ENCODE measurements around the gene ISLR.

ISLR gene, protein sequence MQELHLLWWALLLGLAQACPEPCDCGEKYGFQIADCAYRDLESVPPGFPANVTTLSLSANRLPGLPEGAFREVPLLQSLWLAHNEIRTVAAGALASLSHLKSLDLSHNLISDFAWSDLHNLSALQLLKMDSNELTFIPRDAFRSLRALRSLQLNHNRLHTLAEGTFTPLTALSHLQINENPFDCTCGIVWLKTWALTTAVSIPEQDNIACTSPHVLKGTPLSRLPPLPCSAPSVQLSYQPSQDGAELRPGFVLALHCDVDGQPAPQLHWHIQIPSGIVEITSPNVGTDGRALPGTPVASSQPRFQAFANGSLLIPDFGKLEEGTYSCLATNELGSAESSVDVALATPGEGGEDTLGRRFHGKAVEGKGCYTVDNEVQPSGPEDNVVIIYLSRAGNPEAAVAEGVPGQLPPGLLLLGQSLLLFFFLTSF

DNA sequence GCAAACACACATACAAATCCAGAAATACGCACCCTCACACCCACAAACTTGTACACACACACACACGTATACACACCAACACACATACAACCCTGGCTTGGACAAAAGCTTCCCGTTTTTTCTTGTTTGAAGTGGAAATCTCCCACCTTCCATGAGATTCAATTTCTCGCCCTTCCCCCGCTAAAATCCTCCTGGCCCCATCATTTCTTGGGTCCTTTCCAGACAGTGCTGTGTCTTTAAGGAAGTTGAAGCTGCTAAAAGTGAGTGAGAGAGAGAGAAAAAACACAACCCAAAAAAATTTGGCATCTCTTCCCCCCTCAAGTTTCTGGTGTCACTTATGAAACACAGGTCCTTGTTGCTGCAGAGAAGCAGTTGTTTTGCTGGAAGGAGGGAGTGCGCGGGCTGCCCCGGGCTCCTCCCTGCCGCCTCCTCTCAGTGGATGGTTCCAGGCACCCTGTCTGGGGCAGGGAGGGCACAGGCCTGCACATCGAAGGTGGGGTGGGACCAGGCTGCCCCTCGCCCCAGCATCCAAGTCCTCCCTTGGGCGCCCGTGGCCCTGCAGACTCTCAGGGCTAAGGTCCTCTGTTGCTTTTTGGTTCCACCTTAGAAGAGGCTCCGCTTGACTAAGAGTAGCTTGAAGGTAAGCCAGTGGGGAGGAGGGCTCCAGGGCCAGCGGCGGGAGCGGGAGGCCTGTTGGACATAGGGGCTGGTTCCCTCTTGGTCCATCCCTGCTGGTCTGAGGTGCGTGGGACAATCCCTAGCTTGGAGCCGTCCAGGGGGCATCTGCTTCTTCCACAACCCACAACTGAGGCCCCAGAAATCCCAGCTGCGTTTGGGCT is at the start of gene ISLR:
ISLR (plus strand) TSS at position 331 of the 839 bp plus-strand sequence. CDS start 1,149 bp downstream, outside the sequence.
- DNase-seq (ENCODE audit: low spot score): no peak

DNA sequence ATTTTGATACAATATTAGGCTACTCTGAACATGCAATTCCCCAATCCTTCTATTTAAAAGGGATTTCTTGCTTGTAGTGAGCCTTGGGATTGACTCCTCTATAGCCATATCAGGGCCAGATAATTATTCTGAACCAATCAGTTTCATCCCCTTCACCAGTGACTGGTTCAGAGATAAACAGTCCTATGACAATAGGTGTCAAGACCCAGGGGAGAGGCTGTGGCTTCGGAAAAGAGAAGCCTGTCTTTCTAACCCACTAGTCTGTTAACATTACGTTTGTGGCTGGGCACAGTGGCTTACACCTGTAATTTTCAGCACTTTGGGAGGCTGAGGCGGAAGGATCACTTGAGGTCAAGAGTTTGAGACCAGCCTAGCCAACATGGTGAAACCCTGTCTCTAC is 49.3 kb upstream of the ISLR start:
- DNase-seq (ENCODE audit: low spot score): no peak

DNA sequence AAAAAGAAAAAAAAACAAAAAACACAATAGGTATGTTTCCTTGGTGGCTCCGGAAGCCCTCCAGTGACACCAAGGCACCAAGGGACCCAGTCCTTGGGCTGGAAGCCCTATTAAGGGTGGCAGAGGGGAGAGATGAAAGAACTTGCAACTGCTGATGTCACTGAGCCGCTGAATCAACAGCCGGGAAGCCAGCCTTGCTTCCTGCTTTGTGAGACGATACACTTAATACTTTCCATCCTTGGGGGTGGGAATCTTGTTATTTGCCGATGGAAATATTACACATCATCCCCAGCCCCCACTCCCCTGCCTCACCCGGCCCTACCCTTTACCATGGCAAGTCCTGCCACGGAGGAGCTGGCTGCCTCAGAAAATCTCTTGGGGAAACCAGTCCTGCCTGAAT is 48.8 kb upstream of the ISLR start:
- no peak for DNase-seq (ENCODE audit: low spot score)

DNA sequence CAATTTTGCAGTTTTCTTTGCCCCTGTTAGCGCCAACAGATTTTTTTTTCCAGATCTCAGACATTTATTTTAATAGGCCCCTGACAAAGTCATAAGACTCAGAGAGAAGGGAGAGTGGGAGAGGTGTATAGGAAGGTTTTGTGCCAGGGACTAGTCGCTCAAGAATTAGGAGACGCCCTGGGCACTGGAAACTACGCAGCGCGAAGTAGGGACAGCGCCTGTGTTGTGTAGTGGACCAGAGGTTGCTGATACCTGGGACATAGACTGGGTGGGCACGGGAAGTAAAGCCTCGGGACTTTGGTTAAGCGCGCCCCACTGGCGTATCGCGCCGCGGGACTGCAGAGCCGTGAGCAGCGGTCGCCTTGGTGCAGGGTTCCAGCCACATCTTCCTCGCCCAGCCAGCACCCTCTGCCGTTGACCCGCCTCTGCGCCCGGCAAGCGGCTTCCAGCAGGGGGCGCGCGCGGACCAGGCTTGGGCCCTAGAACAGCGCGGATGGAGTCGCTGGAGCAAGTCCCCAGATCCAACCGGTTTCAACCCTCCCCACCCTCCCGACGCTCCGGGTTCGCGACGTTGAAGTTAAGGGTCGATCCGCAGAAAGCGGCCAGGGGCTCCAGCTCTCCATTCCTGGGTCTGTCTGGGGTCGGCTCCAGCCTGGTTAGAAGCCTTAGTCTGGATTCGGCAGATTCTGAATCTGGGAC is 46.1 kb upstream of the ISLR start:
- peak; percentile 74 for DNase-seq (ENCODE audit: low spot score)

DNA sequence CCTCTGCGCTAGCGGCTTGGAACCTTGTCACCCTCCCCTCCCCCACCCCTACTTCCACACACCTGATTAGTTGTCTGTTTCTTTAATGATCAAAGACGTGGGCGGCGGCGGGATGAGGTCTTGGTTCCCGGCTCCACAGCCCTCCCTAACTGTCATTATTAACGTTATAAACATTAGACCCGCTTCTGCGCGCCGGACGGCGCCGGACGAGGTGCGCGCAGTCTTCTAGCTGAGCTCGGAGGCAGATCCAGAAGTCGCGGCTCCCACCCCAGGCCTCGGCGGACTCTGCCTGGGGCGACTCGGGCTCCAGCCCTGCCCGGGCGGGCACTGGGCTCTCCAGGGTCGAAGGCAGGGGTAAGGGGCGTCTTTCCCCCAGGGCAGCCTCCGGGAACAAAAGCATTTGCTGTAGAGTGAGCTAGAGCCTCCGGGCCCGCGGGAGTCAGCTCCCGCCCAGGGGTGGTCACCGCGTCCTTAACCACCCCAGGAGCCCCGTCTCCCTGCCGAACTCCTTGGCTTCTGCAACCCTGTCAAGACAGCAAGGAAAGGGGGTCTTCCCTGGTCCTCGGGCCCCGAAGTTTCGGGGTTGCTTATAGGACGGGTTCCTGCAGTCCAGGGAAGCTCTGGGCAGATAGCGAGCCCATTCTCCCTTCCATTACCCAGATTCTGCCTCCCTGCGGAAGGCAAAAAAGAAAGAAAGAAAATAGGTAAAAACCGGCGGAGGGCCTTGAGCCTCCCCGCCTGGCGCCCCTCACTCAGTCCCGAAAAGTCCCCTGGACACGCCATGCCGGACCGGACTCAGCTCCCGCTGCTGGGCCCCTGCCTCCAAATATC is 45.3 kb upstream of the ISLR start:
- no peak for DNase-seq (ENCODE audit: low spot score)

DNA sequence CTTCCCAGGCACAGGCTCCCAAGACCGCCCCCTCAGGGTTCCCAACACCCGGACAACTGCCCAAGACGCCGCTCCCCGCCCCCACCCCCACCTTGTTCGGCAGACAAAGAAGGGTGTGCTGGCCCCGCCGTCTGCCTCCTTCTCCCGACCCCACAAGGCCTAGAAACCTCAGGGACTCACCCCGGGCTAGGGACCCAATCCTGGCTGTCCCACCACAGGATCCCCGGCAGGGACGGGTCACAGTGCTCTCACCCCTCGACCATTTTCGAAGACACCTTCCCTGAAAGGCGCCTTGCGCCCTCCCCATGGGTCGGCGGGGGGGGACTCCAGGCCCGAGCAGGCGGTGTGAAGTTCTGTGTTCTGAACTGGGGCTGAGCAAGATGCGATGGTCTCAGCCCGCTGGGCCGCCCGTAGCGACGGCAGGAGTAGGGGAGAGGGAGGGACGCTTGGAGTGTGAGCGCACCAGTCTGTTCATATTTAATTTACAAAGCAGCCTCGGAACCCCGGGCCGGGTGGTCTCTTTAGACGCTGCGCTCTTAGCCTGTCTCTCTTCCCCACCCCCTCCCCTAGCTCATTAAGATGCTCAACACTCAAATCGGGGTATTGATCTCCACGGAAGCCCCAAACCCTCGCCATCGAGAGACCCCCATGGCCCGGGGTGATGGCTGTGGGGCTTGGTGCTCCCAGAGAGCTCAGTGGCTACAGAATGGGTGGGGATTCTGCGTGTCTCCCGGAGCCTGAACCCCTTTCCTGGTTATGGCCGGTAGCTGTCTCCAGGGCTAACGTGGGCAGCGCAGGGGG is 44.5 kb upstream of the ISLR start:
- no peak for DNase-seq (ENCODE audit: low spot score)

DNA sequence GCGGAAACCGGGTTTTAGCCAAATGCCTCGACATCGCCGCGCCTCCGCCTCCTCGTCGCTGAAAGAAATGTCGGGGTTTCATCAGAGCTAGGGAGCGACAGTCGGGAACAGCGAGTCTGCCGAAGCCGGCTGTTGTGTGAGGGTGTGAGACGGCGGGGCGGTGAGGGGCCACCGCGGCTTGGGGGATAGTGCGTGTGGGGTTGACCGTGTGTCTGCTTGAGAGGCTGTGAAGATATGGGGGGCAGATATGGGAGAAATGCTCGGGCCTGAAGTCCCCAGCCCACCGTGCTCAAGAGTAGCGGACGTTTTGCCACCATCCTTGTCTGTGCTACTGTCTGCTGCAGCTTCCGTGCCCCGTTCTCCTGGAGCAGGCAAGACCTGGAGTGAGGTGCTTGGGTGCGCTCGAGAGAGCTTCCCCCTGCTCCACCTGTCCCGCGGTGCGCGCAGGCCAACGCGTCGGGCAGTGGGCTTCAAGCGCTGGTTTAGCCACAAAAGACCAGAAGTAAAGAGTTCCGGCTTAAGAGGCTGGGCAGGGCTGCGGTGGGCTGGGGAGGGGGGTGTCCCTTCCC is 43.8 kb upstream of the ISLR start:
- DNase-seq (ENCODE audit: low spot score): no peak

DNA sequence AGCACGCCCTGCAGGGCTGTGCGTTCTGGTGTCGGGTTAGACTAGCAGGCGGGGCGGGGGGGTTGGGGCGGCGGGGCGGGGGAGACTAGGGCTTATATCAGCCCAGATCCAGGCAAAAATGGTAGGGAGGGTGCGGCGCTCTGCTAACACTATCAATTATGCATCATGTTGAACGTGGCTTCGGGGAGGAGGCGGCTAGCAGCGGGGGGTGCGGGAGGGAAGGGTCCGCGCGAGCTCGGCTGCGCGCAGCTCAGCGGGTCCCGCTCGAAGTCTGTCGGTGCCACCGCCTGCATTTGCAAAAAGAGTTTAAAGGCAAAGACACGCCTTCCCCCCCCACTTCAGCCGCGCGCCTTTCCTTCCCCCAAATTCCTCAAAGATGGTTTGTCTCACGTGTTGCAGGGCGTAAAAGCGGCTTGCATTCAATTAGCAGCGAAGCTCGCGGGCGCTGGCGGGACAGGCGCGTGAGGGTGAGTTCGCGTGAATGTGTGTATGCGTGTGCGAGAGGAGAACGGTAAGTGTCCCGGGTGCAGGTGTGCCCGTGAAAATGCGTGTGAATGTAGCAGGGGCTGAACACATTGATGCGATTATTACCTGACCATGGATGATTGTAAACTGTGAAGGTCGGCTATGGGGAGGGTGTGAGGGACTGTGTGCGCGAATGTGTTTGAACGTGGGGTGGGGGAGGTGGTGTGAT is 43.2 kb upstream of the ISLR start, which contains the start of gene ISLR2:
ISLR2 (plus strand) TSS at position 432 of the 694 bp plus-strand sequence. CDS start 2,169 bp downstream, outside the sequence.
- no peak for DNase-seq (ENCODE audit: low spot score)

DNA sequence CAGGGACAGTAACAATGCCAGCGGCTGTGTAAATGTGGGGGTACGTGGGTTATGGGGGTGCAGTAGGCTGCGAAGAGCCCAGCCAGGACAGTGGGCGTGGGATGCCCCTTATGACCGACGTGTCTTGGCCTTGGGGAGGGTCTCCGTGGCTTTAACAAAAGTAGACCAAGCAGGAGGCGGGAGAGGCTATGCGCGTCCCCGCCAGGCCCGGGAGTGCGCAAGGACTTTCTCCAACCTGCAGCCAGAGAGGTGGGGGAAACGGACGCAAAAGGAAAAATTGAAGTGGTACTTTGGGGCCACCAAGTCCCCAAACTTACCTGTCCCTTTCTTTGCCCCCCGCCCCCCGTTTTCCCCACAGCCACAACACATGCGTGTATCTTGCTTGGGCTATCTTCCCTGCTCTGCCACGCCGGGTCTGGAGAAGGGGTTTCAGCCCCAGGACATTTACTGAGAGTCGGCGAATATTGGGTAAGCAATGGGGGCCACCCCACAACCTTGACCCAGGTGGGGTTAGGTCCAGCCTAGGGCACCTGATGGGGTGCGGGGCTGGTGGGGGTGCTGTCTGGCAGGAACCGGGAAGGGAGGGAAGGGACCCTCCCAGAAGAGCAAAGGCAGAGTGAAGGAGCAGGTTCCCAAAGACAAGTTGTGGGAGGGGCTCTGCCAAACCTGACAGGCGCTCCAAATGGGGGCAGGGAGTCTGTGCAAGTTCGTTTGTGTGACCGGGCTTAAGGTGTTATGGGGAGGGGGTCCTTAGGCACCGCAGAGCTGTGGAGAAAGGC is 42.5 kb upstream of the ISLR start:
- no peak for DNase-seq (ENCODE audit: low spot score)

DNA sequence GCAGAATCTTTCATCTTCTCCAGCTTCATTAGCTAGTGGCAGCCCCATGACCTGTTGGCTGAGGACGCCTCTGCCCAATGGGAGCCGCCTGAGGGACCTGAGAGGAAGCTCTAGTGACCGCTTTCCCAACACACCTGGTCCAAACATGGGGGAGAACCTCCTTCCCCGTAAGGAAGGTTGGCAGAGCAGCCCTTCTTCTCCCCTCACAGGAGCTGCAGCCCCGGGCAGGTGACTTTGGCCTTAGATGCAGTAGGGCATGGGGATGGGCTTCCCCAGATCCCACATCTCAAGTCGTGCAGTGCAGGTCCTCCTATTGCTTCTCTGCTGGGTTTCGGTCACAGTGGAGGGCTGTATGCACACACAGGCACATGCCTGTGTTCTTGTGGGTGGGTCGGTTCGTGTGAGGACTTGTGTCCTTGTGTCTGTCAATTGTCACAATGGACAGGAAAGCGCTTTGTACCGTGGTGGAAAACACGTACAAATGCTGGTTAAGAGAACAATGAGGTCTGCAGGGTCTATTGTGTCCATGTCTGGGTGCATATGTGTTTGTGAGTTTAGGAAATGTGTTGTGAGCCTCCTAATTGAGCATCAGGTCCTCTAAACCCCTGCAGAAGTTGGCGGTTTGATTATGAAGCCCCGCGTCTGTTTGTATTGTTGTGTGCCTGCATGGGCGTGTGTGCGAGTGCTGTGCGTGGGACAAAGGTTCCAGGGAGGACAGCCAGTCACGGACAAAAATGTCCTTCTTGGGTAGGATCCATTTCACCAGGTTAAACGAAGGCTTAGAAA is 41.7 kb upstream of the ISLR start:
- DNase-seq (ENCODE audit: low spot score): no peak

DNA sequence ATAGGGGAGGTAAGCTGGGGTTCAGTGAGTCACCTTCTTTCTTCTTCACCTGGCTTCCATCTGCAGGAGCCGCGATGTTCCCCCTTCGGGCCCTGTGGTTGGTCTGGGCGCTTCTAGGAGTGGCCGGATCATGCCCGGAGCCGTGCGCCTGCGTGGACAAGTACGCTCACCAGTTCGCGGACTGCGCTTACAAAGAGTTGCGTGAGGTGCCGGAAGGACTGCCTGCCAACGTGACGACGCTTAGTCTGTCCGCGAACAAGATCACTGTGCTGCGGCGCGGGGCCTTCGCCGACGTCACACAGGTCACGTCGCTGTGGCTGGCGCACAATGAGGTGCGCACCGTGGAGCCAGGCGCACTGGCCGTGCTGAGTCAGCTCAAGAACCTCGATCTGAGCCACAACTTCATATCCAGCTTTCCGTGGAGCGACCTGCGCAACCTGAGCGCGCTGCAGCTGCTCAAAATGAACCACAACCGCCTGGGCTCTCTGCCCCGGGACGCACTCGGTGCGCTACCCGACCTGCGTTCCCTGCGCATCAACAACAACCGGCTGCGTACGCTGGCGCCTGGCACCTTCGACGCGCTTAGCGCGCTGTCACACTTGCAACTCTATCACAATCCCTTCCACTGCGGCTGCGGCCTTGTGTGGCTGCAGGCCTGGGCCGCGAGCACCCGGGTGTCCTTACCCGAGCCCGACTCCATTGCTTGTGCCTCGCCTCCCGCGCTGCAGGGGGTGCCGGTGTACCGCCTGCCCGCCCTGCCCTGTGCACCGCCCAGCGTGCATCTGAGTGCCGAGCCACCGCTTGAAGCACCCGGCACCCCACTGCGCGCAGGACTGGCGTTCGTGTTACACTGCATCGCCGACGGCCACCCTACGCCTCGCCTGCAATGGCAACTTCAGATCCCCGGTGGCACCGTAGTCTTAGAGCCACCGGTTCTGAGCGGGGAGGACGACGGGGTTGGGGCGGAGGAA is 40.5 kb upstream of the ISLR start:
- DNase-seq (ENCODE audit: low spot score): no peak

DNA sequence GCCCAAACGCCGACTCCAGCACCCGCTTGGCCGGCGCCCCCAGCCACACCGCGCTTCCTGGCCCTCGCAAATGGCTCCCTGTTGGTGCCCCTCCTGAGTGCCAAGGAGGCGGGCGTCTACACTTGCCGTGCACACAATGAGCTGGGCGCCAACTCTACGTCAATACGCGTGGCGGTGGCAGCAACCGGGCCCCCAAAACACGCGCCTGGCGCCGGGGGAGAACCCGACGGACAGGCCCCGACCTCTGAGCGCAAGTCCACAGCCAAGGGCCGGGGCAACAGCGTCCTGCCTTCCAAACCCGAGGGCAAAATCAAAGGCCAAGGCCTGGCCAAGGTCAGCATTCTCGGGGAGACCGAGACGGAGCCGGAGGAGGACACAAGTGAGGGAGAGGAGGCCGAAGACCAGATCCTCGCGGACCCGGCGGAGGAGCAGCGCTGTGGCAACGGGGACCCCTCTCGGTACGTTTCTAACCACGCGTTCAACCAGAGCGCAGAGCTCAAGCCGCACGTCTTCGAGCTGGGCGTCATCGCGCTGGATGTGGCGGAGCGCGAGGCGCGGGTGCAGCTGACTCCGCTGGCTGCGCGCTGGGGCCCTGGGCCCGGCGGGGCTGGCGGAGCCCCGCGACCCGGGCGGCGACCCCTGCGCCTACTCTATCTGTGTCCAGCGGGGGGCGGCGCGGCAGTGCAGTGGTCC is 39.7 kb upstream of the ISLR start:
- no peak for DNase-seq (ENCODE audit: low spot score)

DNA sequence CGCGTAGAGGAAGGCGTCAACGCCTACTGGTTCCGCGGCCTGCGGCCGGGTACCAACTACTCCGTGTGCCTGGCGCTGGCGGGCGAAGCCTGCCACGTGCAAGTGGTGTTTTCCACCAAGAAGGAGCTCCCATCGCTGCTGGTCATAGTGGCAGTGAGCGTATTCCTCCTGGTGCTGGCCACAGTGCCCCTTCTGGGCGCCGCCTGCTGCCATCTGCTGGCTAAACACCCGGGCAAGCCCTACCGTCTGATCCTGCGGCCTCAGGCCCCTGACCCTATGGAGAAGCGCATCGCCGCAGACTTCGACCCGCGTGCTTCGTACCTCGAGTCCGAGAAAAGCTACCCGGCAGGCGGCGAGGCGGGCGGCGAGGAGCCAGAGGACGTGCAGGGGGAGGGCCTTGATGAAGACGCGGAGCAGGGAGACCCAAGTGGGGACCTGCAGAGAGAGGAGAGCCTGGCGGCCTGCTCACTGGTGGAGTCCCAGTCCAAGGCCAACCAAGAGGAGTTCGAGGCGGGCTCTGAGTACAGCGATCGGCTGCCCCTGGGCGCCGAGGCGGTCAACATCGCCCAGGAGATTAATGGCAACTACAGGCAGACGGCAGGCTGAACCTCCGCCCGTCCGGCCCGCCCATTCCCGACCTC is 39.0 kb upstream of the ISLR start:
- DNase-seq (ENCODE audit: low spot score): no peak

DNA sequence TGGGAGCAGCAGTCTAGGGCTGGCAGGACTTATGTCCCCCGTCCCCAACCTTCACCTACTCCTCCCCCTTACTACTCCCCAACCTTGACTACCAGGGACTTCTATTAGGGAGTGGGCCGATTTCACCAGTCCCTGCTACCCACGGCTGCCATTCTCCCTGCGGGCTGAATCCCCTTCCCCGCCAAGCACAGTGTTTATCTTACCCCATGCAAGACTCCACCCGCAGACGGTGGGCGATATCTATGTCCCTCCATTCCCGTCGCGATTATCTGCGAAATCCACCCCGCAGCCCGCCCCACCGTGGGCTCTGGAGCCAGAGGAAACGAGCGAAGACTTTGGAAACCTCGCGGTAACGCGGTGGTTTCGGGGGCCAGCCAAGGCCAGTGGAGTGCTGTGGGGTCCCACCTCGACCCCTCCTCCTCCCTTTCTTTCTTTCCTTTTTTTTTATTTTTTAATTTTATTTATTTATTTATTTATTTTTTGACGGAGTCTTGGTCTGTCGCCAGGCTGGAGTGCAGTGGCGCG is 38.4 kb upstream of the ISLR start:
- no peak for DNase-seq (ENCODE audit: low spot score)

DNA sequence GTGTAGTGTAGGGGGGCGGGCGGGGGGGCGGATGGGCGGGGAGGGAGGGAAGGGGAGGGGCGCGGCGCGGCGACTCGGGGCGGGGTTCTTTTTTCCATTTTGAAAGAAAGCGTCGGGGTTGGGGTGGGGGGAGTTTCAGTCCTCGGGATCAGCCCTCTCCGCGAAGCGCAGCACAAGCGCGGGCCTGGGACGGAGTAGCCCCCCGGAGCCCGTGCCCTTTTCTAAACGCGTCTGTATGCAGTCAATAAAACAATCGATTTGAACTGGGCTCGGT is 37.0 kb upstream of the ISLR start:
- no peak for DNase-seq (ENCODE audit: low spot score)

All from RKO (cell line).